ENCODE results near the gene NRG4. TPM values are rescaled to one million over a fixed set of nuclear protein-coding genes. Genes with fewer than 3 reads are reported as not detected.

NRG4 gene
- total RNA-seq, 1 experiment from 2014 or later, result 1.0 TPM

DNA sequence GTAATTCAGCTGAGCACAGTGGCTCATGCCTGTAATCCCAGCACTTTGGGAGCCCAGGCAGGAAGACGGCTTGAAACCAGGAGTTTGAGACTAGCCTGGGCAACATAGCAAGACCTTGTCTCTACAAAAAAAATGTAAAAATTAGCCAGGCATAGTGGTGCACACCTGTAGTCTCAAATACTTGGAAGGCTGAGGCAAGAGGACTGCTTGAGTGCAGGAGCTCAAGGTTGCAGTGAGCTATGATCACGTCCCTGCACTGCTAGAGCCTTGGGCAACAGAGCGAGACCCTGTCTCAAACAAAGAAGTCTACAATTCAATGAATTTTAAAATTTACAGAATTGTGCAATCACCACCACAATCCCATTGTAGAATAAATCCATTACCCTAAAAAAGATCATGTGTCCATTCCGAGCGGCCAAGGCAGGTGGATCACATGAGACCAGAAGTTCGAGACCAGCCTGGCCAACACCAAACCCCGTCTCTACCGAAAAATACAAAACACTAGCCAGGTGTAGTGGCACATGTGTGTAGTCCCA is 63.4 kb downstream of the NRG4 start (continued):
- no peak for TF ChIP-seq YY1 (IDR thresholded peaks at IDR 0.05; ENCODE audit: extremely low read depth, insufficient replicate concordance, low read depth, low read length)
- no peak for TF ChIP-seq SP1 (IDR thresholded peaks at IDR 0.05; ENCODE audit: low read depth)
- TF ChIP-seq ZFX (IDR thresholded peaks at IDR 0.05), result no peak
- no peak for TF ChIP-seq POLR2A (IDR thresholded peaks at IDR 0.05; ENCODE audit: borderline replicate concordance, extremely low read depth, insufficient read depth, insufficient read length)
- TF ChIP-seq SIN3A (IDR thresholded peaks at IDR 0.05; ENCODE audit: low read depth), result no peak
- no peak for TF ChIP-seq RAD21 (IDR thresholded peaks at IDR 0.05; ENCODE audit: low read depth)
- TF ChIP-seq EZH2phosphoT487 (IDR thresholded peaks at IDR 0.05; ENCODE audit: borderline replicate concordance), result no peak
- TF ChIP-seq CBX3 (IDR thresholded peaks at IDR 0.05; ENCODE audit: low read depth), result no peak

GRCh38 chr15:75947092-75947491 is 65.1 kb downstream of the NRG4 start:
- H3K9me3 ChIP-seq (ENCODE audit: control insufficient read depth in 1 of 2, insufficient read depth in 1 of 2, low read depth in 1 of 2, low read length in 2 of 2), result no peaks in the 10 kb centered on the region
- no peaks in the 10 kb centered on the region for H3K9me2 ChIP-seq (ENCODE audit: insufficient read depth)
- H3K4me2 ChIP-seq (ENCODE audit: low read length), result no peak overlapping the region
- H3K27me3 ChIP-seq (ENCODE audit: insufficient read depth, low read length), result no peaks in the 10 kb centered on the region
- H3K4me3 ChIP-seq (replicated peaks in 1 of 2; ENCODE audit: low read depth in 1 of 2, low read length in 2 of 2), result no peak overlapping the region
- no peaks in the 10 kb centered on the region for H3K79me2 ChIP-seq (ENCODE audit: insufficient read depth, low read length)
- H3K9ac ChIP-seq (ENCODE audit: low read length), result no peak overlapping the region
- H2AFZ ChIP-seq (ENCODE audit: low read depth, low read length, poor library complexity, severe bottlenecking), result no peak overlapping the region
- no peaks in the 10 kb centered on the region for H3K36me3 ChIP-seq (ENCODE audit: control insufficient read depth in 1 of 2, insufficient read depth in 2 of 2, low read length in 2 of 2)
- no peak for TF ChIP-seq ELF1 (IDR thresholded peaks at IDR 0.05; ENCODE audit: borderline replicate concordance, low read depth)
- no peak for TF ChIP-seq EGR1 (IDR thresholded peaks at IDR 0.05; ENCODE audit: low read depth)
- TF ChIP-seq ZFX (IDR thresholded peaks at IDR 0.05), result no peak
- no peak for TF ChIP-seq SP1 (IDR thresholded peaks at IDR 0.05; ENCODE audit: low read depth)
- TF ChIP-seq SIN3A (IDR thresholded peaks at IDR 0.05; ENCODE audit: low read depth), result no peak
- TF ChIP-seq TCF7L2 (IDR thresholded peaks at IDR 0.05; ENCODE audit: borderline replicate concordance, extremely low read depth, insufficient read depth, insufficient read length), result no peak
- TF ChIP-seq SRF (IDR thresholded peaks at IDR 0.05; ENCODE audit: low read depth), result no peak
- TF ChIP-seq YY1 (IDR thresholded peaks at IDR 0.05; ENCODE audit: extremely low read depth, insufficient replicate concordance, low read depth, low read length), result no peak
- no peak for TF ChIP-seq JUND (IDR thresholded peaks at IDR 0.05)
- TF ChIP-seq, protein P1, sequence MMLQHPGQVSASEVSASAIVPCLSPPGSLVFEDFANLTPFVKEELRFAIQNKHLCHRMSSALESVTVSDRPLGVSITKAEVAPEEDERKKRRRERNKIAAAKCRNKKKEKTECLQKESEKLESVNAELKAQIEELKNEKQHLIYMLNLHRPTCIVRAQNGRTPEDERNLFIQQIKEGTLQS (IDR thresholded peaks at IDR 0.05), result no peak
- TF ChIP-seq, protein P2, sequence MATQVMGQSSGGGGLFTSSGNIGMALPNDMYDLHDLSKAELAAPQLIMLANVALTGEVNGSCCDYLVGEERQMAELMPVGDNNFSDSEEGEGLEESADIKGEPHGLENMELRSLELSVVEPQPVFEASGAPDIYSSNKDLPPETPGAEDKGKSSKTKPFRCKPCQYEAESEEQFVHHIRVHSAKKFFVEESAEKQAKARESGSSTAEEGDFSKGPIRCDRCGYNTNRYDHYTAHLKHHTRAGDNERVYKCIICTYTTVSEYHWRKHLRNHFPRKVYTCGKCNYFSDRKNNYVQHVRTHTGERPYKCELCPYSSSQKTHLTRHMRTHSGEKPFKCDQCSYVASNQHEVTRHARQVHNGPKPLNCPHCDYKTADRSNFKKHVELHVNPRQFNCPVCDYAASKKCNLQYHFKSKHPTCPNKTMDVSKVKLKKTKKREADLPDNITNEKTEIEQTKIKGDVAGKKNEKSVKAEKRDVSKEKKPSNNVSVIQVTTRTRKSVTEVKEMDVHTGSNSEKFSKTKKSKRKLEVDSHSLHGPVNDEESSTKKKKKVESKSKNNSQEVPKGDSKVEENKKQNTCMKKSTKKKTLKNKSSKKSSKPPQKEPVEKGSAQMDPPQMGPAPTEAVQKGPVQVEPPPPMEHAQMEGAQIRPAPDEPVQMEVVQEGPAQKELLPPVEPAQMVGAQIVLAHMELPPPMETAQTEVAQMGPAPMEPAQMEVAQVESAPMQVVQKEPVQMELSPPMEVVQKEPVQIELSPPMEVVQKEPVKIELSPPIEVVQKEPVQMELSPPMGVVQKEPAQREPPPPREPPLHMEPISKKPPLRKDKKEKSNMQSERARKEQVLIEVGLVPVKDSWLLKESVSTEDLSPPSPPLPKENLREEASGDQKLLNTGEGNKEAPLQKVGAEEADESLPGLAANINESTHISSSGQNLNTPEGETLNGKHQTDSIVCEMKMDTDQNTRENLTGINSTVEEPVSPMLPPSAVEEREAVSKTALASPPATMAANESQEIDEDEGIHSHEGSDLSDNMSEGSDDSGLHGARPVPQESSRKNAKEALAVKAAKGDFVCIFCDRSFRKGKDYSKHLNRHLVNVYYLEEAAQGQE (IDR thresholded peaks at IDR 0.05; ENCODE audit: low read depth), result no peak
- no peak for TF ChIP-seq CBX3 (IDR thresholded peaks at IDR 0.05; ENCODE audit: low read depth)
- no peak for TF ChIP-seq CEBPB (IDR thresholded peaks at IDR 0.05; ENCODE audit: low read depth)
- TF ChIP-seq ZNF274 (IDR thresholded peaks at IDR 0.05; ENCODE audit: low read depth, low read length), result no peak
- no peak for TF ChIP-seq POLR2A (IDR thresholded peaks at IDR 0.05; ENCODE audit: borderline replicate concordance, extremely low read depth, insufficient read depth, insufficient read length)
- no peak for TF ChIP-seq RAD21 (IDR thresholded peaks at IDR 0.05; ENCODE audit: low read depth)
- no peak for TF ChIP-seq EZH2 (IDR thresholded peaks at IDR 0.05)
- no TSS peak for BruUV-seq (replicated peaks)
- CTCF ChIA-PET, result no interaction called here
- no peaks in the 10 kb centered on the region for H4K20me1 ChIP-seq (ENCODE audit: insufficient read depth)
- H3K4me1 ChIP-seq (ENCODE audit: control insufficient read depth in 1 of 2, insufficient read depth in 2 of 2, low read length in 2 of 2), result no peaks in the 10 kb centered on the region
- POLR2A ChIA-PET, result no interaction called here
- H3K27ac ChIP-seq (ENCODE audit: low read depth, low read length), result no peak overlapping the region
- no peak for DNase-seq (ENCODE audit: low read depth, low spot score)
- intact Hi-C loops (cut with micrococcal nuclease), result no loop called here
- no peak for ATAC-seq
- RAD21 ChIA-PET (ENCODE audit: low non-redundant PET in 1 of 2, low total read pairs in 2 of 2, uncharacterized antibody in 2 of 2, unreplicated experiment in 2 of 2), result no interaction called here

All from HCT116 (cell line).